Sigmoid colon (tissue), 7 donors: Measurements from ENCODE around the gene NUDT2. TPM values are rescaled to one million over a fixed set of nuclear protein-coding genes. Genes with fewer than 3 reads are reported as not detected.

Experiments used
- DNase-seq: peaks from one replicate; pipeline ENCODE4 v3.0.0-alpha.2; 2019
- H3K27ac ChIP-seq, 4 donors: fragments of 200-600 bp; sonication (generic); one replicate each; pipeline ENCODE4 v1.5.1; 2016 to 2019; ENCODE audit warnings: mild to moderate bottlenecking in 1 of 4
- H3K27me3 ChIP-seq, 3 donors: fragments of 200-600 bp; sonication (generic); one replicate each; pipeline ENCODE4 v1.5.1; 2019; ENCODE audit warnings: mild to moderate bottlenecking in 1 of 3
- H3K36me3 ChIP-seq, 4 donors: fragments of 200-600 bp; sonication (generic); one replicate each; pipeline ENCODE4 v1.5.1; 2016 to 2019
- H3K4me1 ChIP-seq, 4 donors: fragments of 200-600 bp; sonication (generic); one replicate each; pipeline ENCODE4 v1.5.1; 2017 to 2019
- H3K4me3 ChIP-seq, 4 donors: fragments of 200-600 bp; sonication (generic); one replicate each; pipeline ENCODE4 v1.5.1; 2017 to 2019; ENCODE audit warnings: mild to moderate bottlenecking in 2 of 4, moderate library complexity in 1 of 4
- H3K9me3 ChIP-seq, 4 donors: fragments of 200-600 bp in 3 of 4; sonication (generic) in 3 of 4; one replicate each; pipeline versions ENCODE4 v1.5.1 to v1.6.1; 2013 to 2019
- EP300 ChIP-seq, 4 donors: sonication (generic); formaldehyde crosslinking; IDR thresholded peaks; one replicate each; pipeline ENCODE4 v1.6.1; 2017; ENCODE audit warnings: antibody characterized with exemption in 4 of 4
- POLR2A ChIP-seq, 2 donors: fragments of 450-650 bp; IDR thresholded peaks; one replicate each; pipeline ENCODE4 v1.6.1; 2016; ENCODE audit warnings: antibody characterized with exemption in 2 of 2, mild to moderate bottlenecking in 2 of 2, moderate library complexity in 2 of 2
- POLR2AphosphoS5 ChIP-seq, 4 donors: sonication (generic); formaldehyde crosslinking; IDR thresholded peaks; one replicate each; pipeline ENCODE4 v1.6.1; 2017; ENCODE audit warnings: antibody characterized with exemption in 4 of 4
- WGBS, 2 donors: extraction: QIAGEN DNeasy Blood & Tissue Kit; methylation state at CpG; one replicate each; pipeline ENCODE4 v1.1.7; 2013; 5-methylcytosine and 5-hydroxymethylcytosine counted together
- intact Hi-C: fragments of 100-400 bp; cut with DNase I; formaldehyde crosslinking; loops from one replicate; pipeline ENCODE4 v1.15.1; 2023
- polyA plus RNA-seq, 3 donors: library from polyadenylated mRNA; stranded (reverse); fragments of 200-250 nt; gene quantifications; one replicate each; pipeline ENCODE4 v1.2.3, GENCODE V29; 2013
- total RNA-seq, 4 donors: library from RNA; depleted of rRNA; stranded (reverse); fragments of >200 nt; gene quantifications; one replicate each; pipeline ENCODE4 v1.1.0, GENCODE V29; 2016
- TF ChIP-seq, protein P1 (sequence below), 4 experiments: fragments of 450-650 bp in 3 of 4; fragments of 200-600 bp in 1 of 4; IDR thresholded peaks; one replicate each; pipeline ENCODE4 v1.5.1; 2016 to 2019; ENCODE audit warnings: antibody characterized with exemption in 4 of 4, mild to moderate bottlenecking in 3 of 4, moderate library complexity in 2 of 4
- donor health status: healthy with polysubstance abuse.
- donor health status: Bipolar disorder and iron deficiency.
- donor health status: healthy.

The NUDT2 gene
- total and polyA plus RNA-seq, 7 donors = 12.1 to 59.9 (median 35.6) TPM

GRCh38 chr9:34338665-34339385 is 9.5 kb downstream of the NUDT2 start:
- no peak for TF ChIP-seq POLR2AphosphoS5 (IDR thresholded peaks at IDR 0.05)
- no peak for TF ChIP-seq POLR2A (IDR thresholded peaks at IDR 0.05)
- TF ChIP-seq EP300 (IDR thresholded peaks at IDR 0.05) = no peak
- TF ChIP-seq, protein P1, sequence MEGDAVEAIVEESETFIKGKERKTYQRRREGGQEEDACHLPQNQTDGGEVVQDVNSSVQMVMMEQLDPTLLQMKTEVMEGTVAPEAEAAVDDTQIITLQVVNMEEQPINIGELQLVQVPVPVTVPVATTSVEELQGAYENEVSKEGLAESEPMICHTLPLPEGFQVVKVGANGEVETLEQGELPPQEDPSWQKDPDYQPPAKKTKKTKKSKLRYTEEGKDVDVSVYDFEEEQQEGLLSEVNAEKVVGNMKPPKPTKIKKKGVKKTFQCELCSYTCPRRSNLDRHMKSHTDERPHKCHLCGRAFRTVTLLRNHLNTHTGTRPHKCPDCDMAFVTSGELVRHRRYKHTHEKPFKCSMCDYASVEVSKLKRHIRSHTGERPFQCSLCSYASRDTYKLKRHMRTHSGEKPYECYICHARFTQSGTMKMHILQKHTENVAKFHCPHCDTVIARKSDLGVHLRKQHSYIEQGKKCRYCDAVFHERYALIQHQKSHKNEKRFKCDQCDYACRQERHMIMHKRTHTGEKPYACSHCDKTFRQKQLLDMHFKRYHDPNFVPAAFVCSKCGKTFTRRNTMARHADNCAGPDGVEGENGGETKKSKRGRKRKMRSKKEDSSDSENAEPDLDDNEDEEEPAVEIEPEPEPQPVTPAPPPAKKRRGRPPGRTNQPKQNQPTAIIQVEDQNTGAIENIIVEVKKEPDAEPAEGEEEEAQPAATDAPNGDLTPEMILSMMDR (IDR thresholded peaks at IDR 0.05) = no peak
- H3K36me3 ChIP-seq = peaks cover 0 to 8% (median 1%) of the 10 kb centered on the region in 4 donors
- 90 to 92% methylated on average over 2 of the region's 2 CpGs for WGBS, 2 donors

GRCh38 chr9:34341659-34342295 is 12.4 kb downstream of the NUDT2 start:
- H3K9me3 ChIP-seq = no peaks in the 10 kb centered on the region
- 89 to 91% methylated on average over 7 of the region's 7 CpGs for WGBS, 2 donors
- H3K4me1 ChIP-seq = peaks cover 2 to 90% (median 71%) of the 10 kb centered on the region in 4 donors
- H3K27ac ChIP-seq = peak overlapping the region; percentile 65 to 93 (median 90)
- DNase-seq = peak; percentile 57
- H3K27me3 ChIP-seq = no peaks in the 10 kb centered on the region
- no peak overlapping the region for H3K4me3 ChIP-seq
- TF ChIP-seq POLR2AphosphoS5 (IDR thresholded peaks at IDR 0.05) (peak in 3 of 4 donors; percentile 41 to 65 (median 46)), EP300 (IDR thresholded peaks at IDR 0.05) (no peak)
- H3K36me3 ChIP-seq = peaks cover 0 to 8% (median 1%) of the 10 kb centered on the region in 4 donors
- intact Hi-C loops = no loop called here

More at GRCh38 chr9:34338665-34339385, 9.5 kb downstream of the NUDT2 start:
- intact Hi-C loops = no loop called here
- Histone ChIP-seq H3K4me1 (peaks cover 0 to 75% (median 51%) of the 10 kb centered on the region in 4 donors), H3K9me3 (no peaks in the 10 kb centered on the region), H3K27ac (peak overlapping the region in 3 of 4 donors; percentile 88 to 93 (median 91)), H3K4me3 (no peak overlapping the region), H3K27me3 (no peaks in the 10 kb centered on the region)
- peak; percentile 59 for DNase-seq

GRCh38 chr9:34343090-34343489 is 13.7 kb downstream of the NUDT2 start:
- peak overlapping the region; percentile 65 to 93 (median 90) for H3K27ac ChIP-seq
- peak; percentile 95 for DNase-seq
- H3K4me1 ChIP-seq = peaks cover 2 to 91% (median 82%) of the 10 kb centered on the region in 4 donors
- H3K36me3 ChIP-seq = peaks cover 0 to 8% (median 1%) of the 10 kb centered on the region in 4 donors
- TF ChIP-seq, protein P1 (IDR thresholded peaks at IDR 0.05) = no peak
- TF ChIP-seq POLR2AphosphoS5 (IDR thresholded peaks at IDR 0.05) (peak; percentile 43 to 82 (median 64)), EP300 (IDR thresholded peaks at IDR 0.05) (peak in 2 of 4 donors; percentile 60 to 74)
- no peaks in the 10 kb centered on the region for H3K9me3 ChIP-seq
- WGBS, 2 donors = 81 to 90% methylated on average over 5 of the region's 5 CpGs
- H3K27me3 ChIP-seq = no peaks in the 10 kb centered on the region
- intact Hi-C loops = no loop called here
- no peak overlapping the region for H3K4me3 ChIP-seq

- no peak overlapping the region for H3K4me3 ChIP-seq
- peak overlapping the region; percentile 65 to 93 (median 90) for H3K27ac ChIP-seq
- H3K9me3 ChIP-seq = no peaks in the 10 kb centered on the region
- no peaks in the 10 kb centered on the region for H3K27me3 ChIP-seq
- H3K4me1 ChIP-seq = peaks cover 2 to 87% (median 79%) of the 10 kb centered on the region in 4 donors
- WGBS, 2 donors = 93 to 100% methylated on average over 1 of the region's 1 CpG
- peaks cover 0 to 8% (median 1%) of the 10 kb centered on the region in 4 donors for H3K36me3 ChIP-seq
- TF ChIP-seq POLR2AphosphoS5 (IDR thresholded peaks at IDR 0.05) = peak; percentile 1 to 47 (median 2)
- TF ChIP-seq POLR2A (IDR thresholded peaks at IDR 0.05) = no peak
- TF ChIP-seq, protein P1 (IDR thresholded peaks at IDR 0.05) = no peak
- TF ChIP-seq EP300 (IDR thresholded peaks at IDR 0.05) = peak in 2 of 4 donors; percentile 67 to 82
- intact Hi-C loops = no loop called here
- DNase-seq = peak; percentile 60
These were observed 14.2 kb downstream of the NUDT2 start for GRCh38 chr9:34343605-34344004.
